HG02870 (cell line): ENCODE data around the gene TOR1A.

Source experiments
- ATAC-seq: cut with Tn5 transposase; IDR thresholded peaks from one replicate; pipeline ENCODE4 v1.9.1; 2021; ENCODE audit warnings: mild to moderate bottlenecking, moderate library complexity; ENCODE audit not compliant: unreplicated experiment

Gene TOR1A

GRCh38 chr9:129852579-129852978 is 28.6 kb upstream of the TOR1A start:
- no peak for ATAC-seq

GRCh38 chr9:129851821-129852220 is 27.9 kb upstream of the TOR1A start:
- ATAC-seq = no peak

GRCh38 chr9:129850821-129851550 is 27.1 kb upstream of the TOR1A start:
- no peak for ATAC-seq

- ATAC-seq = no peak
Measured at GRCh38 chr9:129849901-129850300, 26.0 kb upstream of the TOR1A start.

- ATAC-seq = no peak
Measured at GRCh38 chr9:129848712-129849441, 24.9 kb upstream of the TOR1A start.

- ATAC-seq = no peak
Measured at GRCh38 chr9:129845373-129845772, 21.4 kb upstream of the TOR1A start.

- ATAC-seq = no peak
Measured at GRCh38 chr9:129841071-129841470, 17.1 kb upstream of the TOR1A start.

GRCh38 chr9:129840034-129840433 is 16.1 kb upstream of the TOR1A start:
- no peak for ATAC-seq

GRCh38 chr9:129839324-129840023 is 15.5 kb upstream of the TOR1A start:
- no peak for ATAC-seq

GRCh38 chr9:129838707-129839259 is 14.8 kb upstream of the TOR1A start:
- no peak for ATAC-seq

- no peak for ATAC-seq
Measured at GRCh38 chr9:129836311-129837007, 12.5 kb upstream of the TOR1A start.

- no peak for ATAC-seq
Measured at GRCh38 chr9:129835860-129836223, 11.9 kb upstream of the TOR1A start.

- ATAC-seq = peak; percentile 90
Measured at GRCh38 chr9:129835128-129835859, 11.4 kb upstream of the TOR1A start, which contains the start of the genes C9orf78 and USP20. C9orf78 (minus strand) TSS chr9:129835275; CDS start chr9:129835221, 54 bp downstream. USP20 (plus strand) TSS chr9:129835458; CDS start chr9:129852556, 17,098 bp downstream.

GRCh38 chr9:129834489-129835127 is 10.7 kb upstream of the TOR1A start:
- peak; percentile 20 for ATAC-seq

GRCh38 chr9:129832982-129833381 is 9.0 kb upstream of the TOR1A start:
- no peak for ATAC-seq

GRCh38 chr9:129828969-129829368 is 5.0 kb upstream of the TOR1A start:
- ATAC-seq = no peak

GRCh38 chr9:129828051-129828450 is 4.1 kb upstream of the TOR1A start:
- ATAC-seq = no peak

GRCh38 chr9:129826759-129827158 is 2.8 kb upstream of the TOR1A start:
- ATAC-seq = no peak

GRCh38 chr9:129826344-129826743 is 2.4 kb upstream of the TOR1A start:
- ATAC-seq = no peak

- ATAC-seq = no peak
Measured at GRCh38 chr9:129823542-129823934, 398 bp downstream of the TOR1A start.
